Measurements from ENCODE around the gene RAB4A. TPM values are rescaled to one million over a fixed set of nuclear protein-coding genes. Genes with fewer than 3 reads are reported as not detected.
A peak's percentile ranks its signal among the peaks of the same experiment; 100 is the strongest.

RAB4A gene
- total RNA-seq, 4 donors from 2014 or later, result 65.5 to 84.7 (median 74.0) TPM

DNA sequence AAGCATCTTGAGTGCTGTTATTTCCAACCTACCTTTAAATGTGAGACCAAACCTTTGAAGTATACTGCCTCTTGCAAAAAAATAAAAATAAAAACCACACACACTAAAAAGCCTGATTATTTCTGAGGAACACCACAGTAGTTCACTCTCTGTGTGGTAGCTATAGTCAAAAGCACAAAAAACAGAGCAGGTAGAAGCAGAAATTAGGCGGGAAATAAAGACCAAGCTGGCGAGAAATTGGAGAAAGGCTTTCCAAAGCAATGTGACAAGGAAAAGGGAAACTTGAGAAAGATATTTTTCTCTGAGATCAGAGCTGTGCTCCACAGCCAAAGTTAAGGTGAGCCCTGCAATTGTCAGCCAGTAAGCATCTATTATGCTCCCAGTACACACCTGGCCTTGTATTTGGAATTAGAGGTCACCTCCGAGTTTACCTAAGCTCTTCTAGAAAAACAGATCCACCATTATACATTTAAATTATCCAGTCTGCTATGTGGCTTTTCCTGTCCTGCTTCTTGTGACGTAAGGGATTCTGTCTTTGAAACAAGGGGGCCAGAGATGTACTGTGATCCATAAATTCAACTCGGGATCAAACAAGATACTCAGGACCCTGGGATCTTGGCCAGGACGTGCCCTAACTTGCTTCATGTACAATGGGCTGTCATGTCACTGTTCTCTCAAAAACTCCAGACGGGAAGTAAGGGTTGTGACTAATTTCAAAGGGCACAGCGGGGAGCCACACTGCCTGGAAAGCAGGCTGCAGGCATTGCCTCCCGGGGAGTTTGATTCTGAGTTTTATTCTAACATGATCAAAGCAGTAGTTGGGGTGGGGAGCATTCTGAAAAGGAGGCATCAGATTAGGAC, 39.8 kb upstream of the RAB4A start:
- no peak overlapping the region for H3K4me3 ChIP-seq (ENCODE audit: low read depth, poor library complexity, severe bottlenecking)
- peak in 1 of 2 donors; percentile 82 for DNase-seq (ENCODE audit: low spot score in 2 of 2)
- intact Hi-C loops (cut with DNase I; ENCODE audit: low total_unique reads), result loop anchor here (10.0 kb wide), 1 partner anchor 2004 kb away; no protein-coding TSS in a partner anchor
- TF ChIP-seq CTCF (IDR thresholded peaks at IDR 0.05), result no peak
- no peak for TF ChIP-seq POLR2A (IDR thresholded peaks at IDR 0.05)
- WGBS, 2 donors, result 41 to 52% methylated on average over 9 of the region's 9 CpGs

- peak in 1 of 2 donors; percentile 52 for DNase-seq (ENCODE audit: low spot score in 2 of 2)
These were observed 39.2 kb upstream of the RAB4A start for GRCh38 chr1:229231754-229232119.

DNA sequence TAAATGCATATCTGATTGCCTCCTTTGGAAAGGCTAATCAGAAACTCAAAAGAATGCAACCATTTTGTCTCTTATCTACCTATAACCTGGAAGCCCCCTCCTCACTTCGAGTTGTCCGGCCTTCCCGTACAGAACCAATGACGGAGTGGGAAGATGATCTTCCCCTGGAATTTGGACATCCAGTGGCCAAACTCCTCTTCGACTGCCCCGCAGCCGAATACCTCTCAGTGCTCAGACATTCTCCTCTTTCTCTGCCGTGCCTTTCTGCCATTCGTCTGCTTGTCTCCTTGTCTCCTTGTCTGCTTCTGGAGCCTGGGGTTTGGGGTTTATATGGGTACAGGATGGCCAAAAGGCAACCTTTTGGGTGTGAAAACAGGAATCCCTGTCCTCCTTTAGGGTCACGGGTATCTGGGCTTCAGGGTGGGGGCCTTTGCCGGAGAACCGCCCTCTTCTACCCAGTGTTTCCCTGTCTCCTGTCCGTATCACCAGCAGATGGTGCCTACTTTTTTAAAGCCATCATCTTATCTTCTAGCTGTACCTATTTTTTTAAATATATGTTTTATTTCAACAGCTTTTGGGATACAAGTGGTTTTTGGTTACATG, 35.9 kb upstream of the RAB4A start:
- WGBS, 2 donors, result 93% methylated on average over 13 of the region's 13 CpGs
- DNase-seq (ENCODE audit: low spot score in 2 of 2), result peak in 1 of 2 donors; percentile 52
- intact Hi-C loops (cut with DNase I; ENCODE audit: low total_unique reads), result loop anchor here (10.0 kb wide), 1 partner anchor 2000 kb away; no protein-coding TSS in a partner anchor
- TF ChIP-seq CTCF (IDR thresholded peaks at IDR 0.05) (no peak), POLR2A (IDR thresholded peaks at IDR 0.05) (no peak)
- no peak overlapping the region for H3K4me3 ChIP-seq (ENCODE audit: low read depth, poor library complexity, severe bottlenecking)

More at GRCh38 chr1:229231754-229232119, 39.2 kb upstream of the RAB4A start:
- no peak overlapping the region for H3K4me3 ChIP-seq (ENCODE audit: low read depth, poor library complexity, severe bottlenecking)
- intact Hi-C loops (cut with DNase I; ENCODE audit: low total_unique reads), result loop anchor here (10.0 kb wide), 1 partner anchor 2003 kb away; no protein-coding TSS in a partner anchor
- TF ChIP-seq POLR2A (IDR thresholded peaks at IDR 0.05) (no peak), CTCF (IDR thresholded peaks at IDR 0.05) (no peak)
- 62 to 74% methylated on average over 3 of the region's 3 CpGs for WGBS, 2 donors

GRCh38 chr1:229237320-229237719, 33.6 kb upstream of the RAB4A start:
- TF ChIP-seq POLR2A (IDR thresholded peaks at IDR 0.05) (no peak), CTCF (IDR thresholded peaks at IDR 0.05) (no peak)
- intact Hi-C loops (cut with DNase I; ENCODE audit: low total_unique reads), result loop anchor here (10.0 kb wide), 1 partner anchor 1997 kb away; no protein-coding TSS in a partner anchor
- WGBS, 2 donors, result 51 to 70% methylated on average over 2 of the region's 2 CpGs
- no peak for DNase-seq (ENCODE audit: low spot score in 2 of 2)
- H3K4me3 ChIP-seq (ENCODE audit: low read depth, poor library complexity, severe bottlenecking), result no peak overlapping the region

DNA sequence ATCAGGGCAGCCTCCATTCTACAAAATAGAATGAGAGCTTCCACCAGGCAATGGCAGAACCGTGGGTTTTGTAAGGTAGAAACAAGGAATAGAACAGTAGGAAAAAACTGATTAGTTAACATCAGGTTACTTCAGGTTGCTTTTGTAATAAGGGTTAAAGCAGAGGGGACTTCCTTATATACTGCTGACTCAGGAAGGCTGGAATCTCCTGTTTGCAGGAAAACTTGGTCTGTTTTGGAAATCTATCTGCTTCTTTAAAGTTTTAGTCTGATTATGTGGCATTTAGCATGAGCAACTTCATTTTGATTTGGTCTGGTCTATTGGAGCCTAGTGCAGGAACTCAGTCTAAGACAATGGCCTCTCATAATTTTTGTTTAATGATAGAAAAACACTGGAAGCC, 32.7 kb upstream of the RAB4A start:
- intact Hi-C loops (cut with DNase I; ENCODE audit: low total_unique reads), result loop anchor here (10.0 kb wide), 1 partner anchor 1997 kb away; no protein-coding TSS in a partner anchor
- DNase-seq (ENCODE audit: low spot score in 2 of 2), result no peak
- 50 to 58% methylated on average over 1 of the region's 1 CpG for WGBS, 2 donors
- TF ChIP-seq CTCF (IDR thresholded peaks at IDR 0.05), result no peak
- no peak for TF ChIP-seq POLR2A (IDR thresholded peaks at IDR 0.05)
- H3K4me3 ChIP-seq (ENCODE audit: low read depth, poor library complexity, severe bottlenecking), result no peak overlapping the region
